NCI-H82 treated with DMSO at 0.1 percent for 48 hours (cell line): Measurements from ENCODE around the gene SAGE1.
"Not testable (repeated sequence)": the region's sequence is repeated elsewhere in the genome, so short reads cannot be mapped to it uniquely, and the experiment has no call there.

ENCODE experiments used
- DNase-seq: peaks from one replicate; lab custom pipeline; 2025; ENCODE audit not compliant: unreplicated experiment; lab: John Stamatoyannopoulos, UW

SAGE1 gene

GRCh38 chrX:135893294-135893817, at the start of gene SAGE1, which contains the start of gene CT45A10:
TSS of gene SAGE1 (plus strand) at chrX:135893716. CDS start at chrX:135896243, 2,527 bp downstream.
TSS of gene CT45A10 (minus strand) at chrX:135893444. CDS start at chrX:135885344, 8,100 bp downstream.
- DNase-seq: no peak

GRCh38 chrX:135854438-135854837, 39.1 kb upstream of the SAGE1 start, which contains the start of gene CT45A8:
TSS of gene CT45A8 (minus strand) at chrX:135854538. CDS start at chrX:135850783, 3,755 bp downstream.
- not testable (repeated sequence) for DNase-seq

DNA sequence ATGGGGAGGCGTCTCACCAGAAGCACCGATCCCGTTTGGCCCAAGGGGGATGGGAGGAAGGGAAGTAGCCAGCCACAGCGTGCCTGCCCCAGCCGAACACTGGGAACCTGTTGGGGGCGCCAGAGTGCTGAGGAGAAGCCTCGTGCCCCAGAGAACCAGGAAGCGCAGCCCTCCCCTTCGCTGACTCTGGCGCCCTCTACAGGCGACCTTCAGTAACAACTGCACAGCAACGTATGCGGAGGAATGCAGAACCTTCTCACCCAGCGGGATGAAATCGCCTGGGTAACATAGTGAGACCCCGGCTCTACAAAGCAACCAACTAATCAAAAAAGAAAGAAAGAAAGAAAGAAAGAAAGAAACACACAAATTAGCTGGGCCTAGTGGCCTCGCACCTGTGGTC, 21.8 kb upstream of the SAGE1 start, which contains the start of gene CT45A9:
CT45A9 (minus strand) TSS at position 101 of the 400 bp plus-strand sequence. CDS start 3,751 bp downstream, outside the sequence.
- not testable (repeated sequence) for DNase-seq

DNA sequence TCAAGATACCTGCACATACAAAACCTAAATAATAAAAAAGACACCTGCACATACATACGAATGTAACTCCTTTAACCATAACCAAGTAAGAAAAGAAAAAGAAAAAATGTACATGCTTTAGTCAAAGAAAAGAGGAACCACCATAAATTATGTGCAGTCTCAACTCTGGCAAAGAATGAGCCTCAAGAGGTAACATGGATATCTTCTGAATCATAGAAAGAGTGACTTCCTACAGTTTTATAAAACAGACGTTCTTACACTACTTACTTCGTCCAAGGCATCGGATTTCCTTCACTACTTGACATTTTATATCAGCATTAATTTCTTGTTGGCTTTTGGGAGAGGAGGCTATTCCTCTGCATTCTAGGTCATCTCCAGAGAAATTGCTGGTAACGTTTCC, 10.8 kb upstream of the SAGE1 start:
- DNase-seq: not testable (repeated sequence)

DNA sequence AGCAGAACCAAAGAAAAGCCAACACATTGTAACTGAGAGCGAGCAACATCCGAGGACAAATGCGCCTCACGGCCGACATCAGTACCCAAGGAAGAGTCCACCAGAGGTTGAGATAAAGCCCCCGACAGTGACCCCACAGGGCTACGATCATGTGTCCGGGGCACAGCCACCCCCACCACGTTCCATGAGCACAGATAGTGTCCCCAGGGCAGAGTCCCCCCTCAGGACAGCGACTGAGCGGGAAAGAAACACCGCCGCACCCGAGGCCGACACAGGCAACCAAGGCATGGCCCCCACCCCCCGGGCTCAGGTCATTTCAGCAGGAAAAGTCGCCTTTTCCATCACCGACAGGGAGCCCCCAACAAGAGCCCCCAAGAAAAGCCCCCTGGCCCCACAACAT, 5.3 kb upstream of the SAGE1 start:
- not testable (repeated sequence) for DNase-seq

DNA sequence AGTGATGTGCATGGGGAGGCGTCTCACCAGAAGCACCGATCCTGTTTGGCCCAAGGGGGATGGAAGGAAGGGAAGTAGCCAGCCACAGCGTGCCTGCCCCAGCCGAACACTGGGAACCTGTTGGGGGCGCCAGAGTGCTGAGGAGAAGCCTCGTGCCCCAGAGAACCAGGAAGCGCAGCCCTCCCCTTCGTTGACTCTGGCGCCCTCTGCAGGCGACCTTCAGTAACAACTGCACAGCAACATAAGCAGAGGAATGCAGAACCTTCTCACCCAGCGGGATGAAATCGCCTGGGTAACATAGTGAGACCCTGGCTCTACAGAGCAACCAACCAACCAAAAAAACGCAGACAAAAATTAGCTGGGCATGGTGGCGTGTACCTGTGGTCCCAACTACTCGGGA, 4.5 kb upstream of the SAGE1 start:
- not testable (repeated sequence) for DNase-seq

- DNase-seq: no peak
Measured at GRCh38 chrX:135890087-135890585, 3.4 kb upstream of the SAGE1 start.

DNA sequence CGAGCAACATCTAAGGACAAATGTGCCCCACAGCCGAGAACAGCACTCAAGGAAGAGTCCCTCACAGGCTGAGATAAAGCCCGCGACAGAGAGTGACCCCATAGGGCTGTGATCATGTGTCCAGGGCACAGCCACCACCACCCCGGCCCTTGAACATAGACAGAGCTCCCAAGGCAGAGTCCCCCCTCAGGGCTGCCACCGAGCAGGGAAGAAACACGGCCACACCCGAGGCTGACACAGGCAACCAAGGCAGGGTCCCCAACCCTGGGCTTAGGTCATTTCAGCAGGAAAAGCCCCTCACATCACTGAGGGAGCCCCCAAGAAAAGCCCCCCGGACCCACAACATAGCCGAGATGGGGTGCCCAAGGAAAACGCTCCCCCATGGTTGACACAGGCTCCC, 735 bp upstream of the SAGE1 start:
- DNase-seq: no peak

GRCh38 chrX:135910251-135910650, 16.7 kb downstream of the SAGE1 start:
- DNase-seq: no peak

DNA sequence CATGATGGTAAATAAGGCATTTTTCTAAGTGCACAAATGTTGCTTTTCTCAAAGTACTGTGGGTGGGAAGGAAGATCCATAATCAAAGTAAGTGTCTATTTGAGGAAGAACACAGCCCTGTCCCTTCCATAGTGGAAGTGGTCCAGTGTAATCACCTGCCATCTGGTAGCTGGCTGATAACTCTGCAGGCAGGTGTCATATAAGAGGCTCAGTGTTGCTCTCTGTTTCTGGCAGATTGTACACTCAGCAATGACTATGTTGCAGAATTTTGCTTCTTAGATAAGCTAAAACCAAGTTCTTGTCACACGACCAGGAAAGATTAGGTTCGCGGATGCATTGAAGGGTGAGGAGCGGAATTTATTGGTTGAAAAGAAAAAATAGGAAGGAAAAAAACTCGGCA, 20.9 kb downstream of the SAGE1 start:
- no peak for DNase-seq

DNA sequence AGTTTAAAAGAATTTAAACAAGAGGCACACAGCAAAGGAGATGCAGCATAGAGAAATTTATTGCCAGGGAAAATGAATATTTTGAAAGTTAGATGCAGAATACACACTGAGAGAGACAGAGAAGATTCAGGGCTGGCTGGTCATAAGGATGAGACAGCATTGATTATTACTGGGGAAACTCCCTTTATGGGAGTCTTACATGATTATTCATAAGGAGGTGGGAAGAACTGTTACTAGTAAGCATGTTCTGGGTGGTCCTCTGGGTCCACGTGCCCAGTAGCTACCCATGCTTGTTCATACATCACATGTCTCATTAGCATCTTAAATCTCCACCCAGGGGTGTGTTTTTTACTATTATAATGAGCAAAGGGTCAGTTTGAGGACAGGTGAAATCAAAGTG, 27.0 kb downstream of the SAGE1 start:
- DNase-seq: not testable (repeated sequence)

GRCh38 chrX:135923353-135923752, 29.8 kb downstream of the SAGE1 start:
- DNase-seq: no peak

DNA sequence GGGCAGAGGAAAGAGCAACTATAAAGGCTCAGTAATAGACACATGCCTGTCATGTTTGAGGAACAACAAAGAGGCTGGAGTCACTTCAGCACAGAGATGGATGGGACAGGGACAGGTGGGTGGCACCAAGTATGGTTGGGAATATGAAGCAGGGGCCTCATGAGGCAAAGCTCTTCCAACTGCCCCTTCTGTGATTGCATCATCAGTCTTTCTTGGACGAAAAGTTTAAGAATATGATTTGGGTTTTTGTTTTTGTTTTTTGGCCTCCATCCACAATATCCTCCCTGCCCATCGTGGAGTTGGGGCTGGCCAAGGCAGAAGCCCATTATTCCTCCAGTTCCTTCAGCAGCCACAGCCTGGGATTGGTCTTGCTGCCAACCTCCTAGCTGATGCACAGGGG, 34.4 kb downstream of the SAGE1 start:
- no peak for DNase-seq

DNA sequence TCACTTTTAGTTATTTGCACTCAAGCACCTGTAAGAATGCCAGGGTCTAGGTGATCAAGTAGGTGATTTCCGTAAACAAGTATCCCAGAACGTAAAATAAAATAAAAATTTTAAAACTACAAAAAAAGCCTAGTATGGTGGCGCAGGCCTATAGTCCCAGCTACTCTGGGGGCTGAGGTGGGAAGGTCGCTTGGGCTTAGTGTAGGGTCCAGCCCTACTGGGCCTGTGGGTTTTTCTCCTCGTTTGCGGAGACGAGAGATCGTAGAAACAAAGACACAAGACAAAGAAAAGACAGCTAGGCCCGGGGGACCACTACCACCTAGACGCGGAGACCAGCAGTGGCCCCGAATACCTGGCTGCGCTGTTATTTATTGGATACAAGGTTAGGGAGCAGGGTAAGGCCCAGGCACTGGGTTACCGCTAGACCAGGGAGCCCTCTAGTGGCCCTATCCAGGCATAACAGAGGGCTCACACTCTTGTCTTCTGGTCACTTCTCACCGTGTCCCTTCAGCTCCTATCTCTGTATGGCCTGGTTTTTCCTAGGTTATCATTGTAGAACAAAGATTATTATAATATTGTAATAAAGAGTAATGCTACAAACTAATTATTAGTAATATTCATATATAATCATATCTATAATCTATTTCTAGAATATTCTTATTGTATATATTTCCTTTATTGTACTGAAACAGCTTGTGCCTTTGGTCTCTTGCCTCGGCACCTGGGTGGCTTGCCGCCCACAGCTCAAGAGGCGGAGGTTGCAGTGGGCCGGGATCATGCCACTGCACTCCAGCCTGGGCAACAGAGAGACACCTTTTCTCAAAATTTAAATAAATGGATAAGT, 38.4 kb downstream of the SAGE1 start:
- DNase-seq: no peak

DNA sequence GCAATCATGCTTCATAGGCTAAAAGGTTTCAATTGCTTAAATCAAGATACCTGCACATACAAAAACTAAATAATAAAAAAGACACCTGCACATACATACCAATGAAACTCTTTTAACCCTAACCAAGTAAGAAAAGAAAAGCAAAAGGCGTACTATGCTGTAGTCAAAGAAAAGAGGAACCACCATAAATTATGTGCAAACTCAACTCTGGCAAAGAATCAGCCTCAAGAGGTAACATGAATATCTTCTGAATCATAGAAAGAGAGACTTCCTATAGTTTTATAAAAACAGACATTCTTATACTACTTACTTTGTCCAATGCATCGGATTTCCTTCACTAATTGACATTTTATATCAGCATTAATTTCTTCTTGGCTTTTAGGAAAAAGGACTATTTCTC, 51.0 kb downstream of the SAGE1 start:
- DNase-seq: no peak

- no peak for DNase-seq
Measured at GRCh38 chrX:135951291-135951690, 57.8 kb downstream of the SAGE1 start.
